PC-3 (cell line): ENCODE results near the gene DXO.
"Not testable (repeated sequence)": the region's sequence is repeated elsewhere in the genome, so short reads cannot be mapped to it uniquely, and the experiment has no call there.

ENCODE experiments used
- EZH2 ChIP-seq: fragments of 300-600 bp; sonication (generic); IDR thresholded peaks from one replicate; pipeline ENCODE4 v1.6.1; 2017; ENCODE audit warnings: antibody characterized with exemption, mild to moderate bottlenecking, low read length; ENCODE audit not compliant: unreplicated experiment
- TF ChIP-seq, protein P1 (sequence below): fragments of 300-600 bp; sonication (generic); conservative IDR thresholded peaks from 2 replicates; pipeline ENCODE4 v1.5.1; 2017; ENCODE audit warnings: antibody characterized with exemption, low read depth, mild to moderate bottlenecking, low read length

- TF ChIP-seq, protein P1, sequence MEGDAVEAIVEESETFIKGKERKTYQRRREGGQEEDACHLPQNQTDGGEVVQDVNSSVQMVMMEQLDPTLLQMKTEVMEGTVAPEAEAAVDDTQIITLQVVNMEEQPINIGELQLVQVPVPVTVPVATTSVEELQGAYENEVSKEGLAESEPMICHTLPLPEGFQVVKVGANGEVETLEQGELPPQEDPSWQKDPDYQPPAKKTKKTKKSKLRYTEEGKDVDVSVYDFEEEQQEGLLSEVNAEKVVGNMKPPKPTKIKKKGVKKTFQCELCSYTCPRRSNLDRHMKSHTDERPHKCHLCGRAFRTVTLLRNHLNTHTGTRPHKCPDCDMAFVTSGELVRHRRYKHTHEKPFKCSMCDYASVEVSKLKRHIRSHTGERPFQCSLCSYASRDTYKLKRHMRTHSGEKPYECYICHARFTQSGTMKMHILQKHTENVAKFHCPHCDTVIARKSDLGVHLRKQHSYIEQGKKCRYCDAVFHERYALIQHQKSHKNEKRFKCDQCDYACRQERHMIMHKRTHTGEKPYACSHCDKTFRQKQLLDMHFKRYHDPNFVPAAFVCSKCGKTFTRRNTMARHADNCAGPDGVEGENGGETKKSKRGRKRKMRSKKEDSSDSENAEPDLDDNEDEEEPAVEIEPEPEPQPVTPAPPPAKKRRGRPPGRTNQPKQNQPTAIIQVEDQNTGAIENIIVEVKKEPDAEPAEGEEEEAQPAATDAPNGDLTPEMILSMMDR = not testable (repeated sequence)
- not testable (repeated sequence) for TF ChIP-seq EZH2
These were observed 35.1 kb upstream of the DXO start for GRCh38 chr6:32007086-32007485.
